H1 (cell line): ENCODE measurements around the gene RAB25. TPM values are rescaled to one million over a fixed set of nuclear protein-coding genes. Genes with fewer than 3 reads are reported as not detected.
A peak's percentile ranks its signal among the peaks of the same experiment; 100 is the strongest.

ENCODE experiments used
- CTCF ChIA-PET: fragments of 300-600 bp; sonication (Branson Sonifier 250); formaldehyde crosslinking; loops from one replicate; lab custom pipeline; 2021; ENCODE audit not compliant: partially characterized antibody; lab: Charles Lee
- POLR2A ChIA-PET: fragments of 300-600 bp; sonication (Branson Sonifier 250); formaldehyde crosslinking; loops from one replicate; lab custom pipeline; 2021; ENCODE audit warnings: inconsistent platforms; ENCODE audit not compliant: partially characterized antibody; lab: Charles Lee
- DNase-seq, 2 experiments: peaks; one replicate each; pipeline versions ENCODE4 v3.0.0 to v3.0.0-alpha.2; 2010 to 2022; ENCODE audit warnings: low spot score in 2 of 2, low read depth in 1 of 2, mixed read lengths in 1 of 2
- FAIRE-seq: peaks from 2 replicates; lab custom pipeline; 2011; peaks lifted over from hg19 to GRCh38; lab: Jason Lieb, UNC
- H2AFZ ChIP-seq: 2 replicates; pipeline ENCODE4 v1.8.1; 2012; ENCODE audit warnings: low read length, inconsistent platforms
- H2AK5ac ChIP-seq: 2 replicates; pipeline ENCODE4 v1.6.1; 2013; ENCODE audit warnings: low read depth, low read length
- H2BK120ac ChIP-seq: replicated peaks from 2 replicates; pipeline ENCODE3; 2013; ENCODE audit warnings: low read depth, low read length, inconsistent platforms
- H2BK12ac ChIP-seq: 2 replicates; pipeline ENCODE4 v1.6.1; 2013; ENCODE audit warnings: low read depth, low read length
- H2BK15ac ChIP-seq: 2 replicates; pipeline ENCODE4 v1.6.1; 2013; ENCODE audit warnings: low read length
- H2BK20ac ChIP-seq: 2 replicates; pipeline ENCODE4 v1.6.1; 2013; ENCODE audit warnings: low read length
- H2BK5ac ChIP-seq: 2 replicates; pipeline ENCODE4 v1.6.1; 2013; ENCODE audit warnings: low read depth, low read length
- H3K14ac ChIP-seq: 2 replicates; pipeline ENCODE4 v1.6.1; 2013; ENCODE audit warnings: inconsistent platforms; ENCODE audit not compliant: insufficient read length
- H3K18ac ChIP-seq: 2 replicates; pipeline ENCODE4 v1.6.1; 2013; ENCODE audit warnings: low read length; ENCODE audit errors: extremely low read depth
- H3K23ac ChIP-seq: 2 replicates; pipeline ENCODE4 v1.6.1; 2013; ENCODE audit warnings: inconsistent platforms; ENCODE audit not compliant: insufficient read length
- H3K23me2 ChIP-seq: 2 replicates; pipeline ENCODE4 v1.6.1; 2013; ENCODE audit warnings: low read depth, low read length
- H3K27ac ChIP-seq: 2 replicates; pipeline ENCODE4 v1.6.1; 2011; ENCODE audit warnings: low read depth, low read length, inconsistent platforms
- H3K27me3 ChIP-seq, 4 experiments: replicated peaks in 1 of 4; 1 replicate in 1 of 4; 2 replicates in 3 of 4; pipeline versions ENCODE4 v1.6.1 to v1.8.1; 2011 to 2013; ENCODE audit warnings: low read length in 3 of 4, mild to moderate bottlenecking in 3 of 4, inconsistent platforms in 2 of 4, mixed read lengths in 2 of 4, moderate library complexity in 1 of 4; ENCODE audit not compliant: control insufficient read depth in 3 of 4, insufficient read depth in 3 of 4; ENCODE audit errors: extremely low read depth in 1 of 4
- H3K36me3 ChIP-seq, 4 experiments: 2 replicates each; pipeline versions ENCODE4 v1.6.1 to v1.8.1; 2011 to 2013; ENCODE audit warnings: mild to moderate bottlenecking in 4 of 4, low read length in 3 of 4, moderate library complexity in 2 of 4, control low read depth in 1 of 4, inconsistent platforms in 1 of 4; ENCODE audit not compliant: insufficient read depth in 4 of 4, control insufficient read depth in 2 of 4
- H3K4ac ChIP-seq: replicated peaks from 2 replicates; pipeline ENCODE3; 2013; ENCODE audit warnings: low read length, low read depth, mixed read lengths, inconsistent platforms; ENCODE audit not compliant: insufficient read length
- H3K4me1 ChIP-seq, 4 experiments: replicated peaks in 1 of 4; 1 replicate in 1 of 4; 2 replicates in 3 of 4; pipeline versions ENCODE4 v1.6.1 to v1.8.1; 2011 to 2013; ENCODE audit warnings: low read length in 3 of 4, inconsistent platforms in 2 of 4, mixed read lengths in 1 of 4; ENCODE audit not compliant: insufficient read depth in 4 of 4, control insufficient read depth in 3 of 4
- H3K4me2 ChIP-seq, 2 experiments: 2 replicates each; pipeline versions ENCODE4 v1.6.1 to v1.8.1; 2011 to 2013; ENCODE audit warnings: low read depth in 2 of 2, low read length in 2 of 2, control low read depth in 1 of 2, inconsistent platforms in 1 of 2, mild to moderate bottlenecking in 1 of 2; ENCODE audit not compliant: insufficient read depth in 1 of 2
- H3K4me3 ChIP-seq, 4 experiments: fragments of 200-600, 300-600 bp in 1 of 4; sonication (generic), shearing (Covaris generic), sonication (Bioruptor Twin) in 1 of 4; 2 replicates each; pipeline versions ENCODE4 v1.5.1 to v1.8.1; 2011 to 2016; ENCODE audit warnings: low read length in 4 of 4, low read depth in 3 of 4, control low read depth in 2 of 4, inconsistent platforms in 2 of 4, mild to moderate bottlenecking in 2 of 4, mixed read lengths in 1 of 4, moderate library complexity in 1 of 4; ENCODE audit not compliant: insufficient read depth in 2 of 4; ENCODE audit errors: extremely low read depth in 1 of 4
- H3K56ac ChIP-seq: replicated peaks from 2 replicates; pipeline ENCODE3; 2013; ENCODE audit warnings: low read depth, mild to moderate bottlenecking, mixed read lengths, low read length, inconsistent platforms; ENCODE audit not compliant: insufficient read length
- H3K79me1 ChIP-seq: 2 replicates; pipeline ENCODE4 v1.6.1; 2013; ENCODE audit warnings: low read depth, low read length, control low read depth
- H3K79me2 ChIP-seq, 2 experiments: 2 replicates each; pipeline versions ENCODE4 v1.6.1 to v1.8.1; 2012 to 2013; ENCODE audit warnings: low read length in 2 of 2, mild to moderate bottlenecking in 2 of 2, inconsistent platforms in 1 of 2; ENCODE audit not compliant: insufficient read depth in 2 of 2, control insufficient read depth in 1 of 2
- H3K9ac ChIP-seq, 4 experiments: replicated peaks in 1 of 4; 1 replicate in 1 of 4; 2 replicates in 3 of 4; pipeline versions ENCODE4 v1.6.1 to v1.8.1; 2011 to 2013; ENCODE audit warnings: low read depth in 3 of 4, low read length in 3 of 4, control low read depth in 2 of 4, mild to moderate bottlenecking in 2 of 4, moderate library complexity in 2 of 4, inconsistent platforms in 1 of 4; ENCODE audit errors: extremely low read depth in 1 of 4
- H3K9me3 ChIP-seq, 2 experiments: 2 replicates each; pipeline versions ENCODE4 v1.6.1 to v1.8.1; 2012 to 2013; ENCODE audit warnings: mild to moderate bottlenecking in 2 of 2, moderate library complexity in 2 of 2, control low read depth in 1 of 2, inconsistent platforms in 1 of 2, low read depth in 1 of 2, low read length in 1 of 2, mixed read lengths in 1 of 2; ENCODE audit not compliant: insufficient read depth in 2 of 2
- H4K20me1 ChIP-seq, 2 experiments: replicated peaks in 1 of 2; 2 replicates each; pipeline versions ENCODE3 to v1.8.1; 2011 to 2013; ENCODE audit warnings: inconsistent platforms in 2 of 2, low read length in 2 of 2, mild to moderate bottlenecking in 1 of 2; ENCODE audit not compliant: insufficient read depth in 2 of 2, control insufficient read depth in 1 of 2
- H4K5ac ChIP-seq: 2 replicates; pipeline ENCODE4 v1.6.1; 2013; ENCODE audit warnings: low read length, low read depth, mixed read lengths, inconsistent platforms; ENCODE audit not compliant: insufficient read length
- H4K8ac ChIP-seq: 2 replicates; pipeline ENCODE4 v1.8.0; 2013; ENCODE audit warnings: mild to moderate bottlenecking, moderate library complexity, low read length, inconsistent platforms; ENCODE audit not compliant: insufficient read depth; ENCODE audit errors: extremely low read depth
- H4K91ac ChIP-seq: replicated peaks from 2 replicates; pipeline ENCODE3; 2013; ENCODE audit warnings: low read length, mixed read lengths, inconsistent platforms; ENCODE audit not compliant: insufficient read length
- EGR1 ChIP-seq: IDR thresholded peaks from 2 replicates; pipeline ENCODE4 v1.6.1; 2011; ENCODE audit warnings: low read depth, low read length, borderline replicate concordance
- EZH2 ChIP-seq: fragments of 200-600 bp; sonication (generic); IDR thresholded peaks from 2 replicates; pipeline ENCODE4 v1.7.1; 2012; ENCODE audit warnings: low read depth, mild to moderate bottlenecking, moderate library complexity, low read length, inconsistent platforms; ENCODE audit not compliant: severe bottlenecking
- KDM1A ChIP-seq: fragments of 200-600, 300-600 bp; sonication (generic); IDR thresholded peaks from 2 replicates; pipeline ENCODE4 v1.7.1; 2016; ENCODE audit warnings: mild to moderate bottlenecking, low read length, borderline replicate concordance
- SIN3A ChIP-seq, 2 experiments: IDR thresholded peaks in 1 of 2; conservative IDR thresholded peaks in 1 of 2; 2 replicates each; pipeline ENCODE4 v1.6.1; 2011 to 2012; ENCODE audit warnings: low read length in 2 of 2, improper control_type of control experiment in 1 of 2, low read depth in 1 of 2, mild to moderate bottlenecking in 1 of 2
- WGBS, 2 experiments: shearing (Covaris generic) in 1 of 2; methylation state at CpG; one replicate each; pipeline versions ENCODE4 v1.1.6 to v1.1.7; 2013 to 2015; ENCODE audit warnings: low lambda C conversion rate in 2 of 2, mixed read lengths in 2 of 2, inconsistent platforms in 1 of 2, low coverage in 1 of 2, missing lambda C conversion rate in 1 of 2; ENCODE audit not compliant: insufficient replicate concordance in 2 of 2, insufficient coverage in 1 of 2, insufficient read length in 1 of 2; ENCODE audit errors: extremely low coverage in 1 of 2, missing lambda C conversion rate in 1 of 2; 5-methylcytosine and 5-hydroxymethylcytosine counted together
- polyA plus RNA-seq, 7 experiments: library from polyadenylated mRNA; depleted of rRNA in 3 of 7; stranded (reverse) in 5 of 7; unstranded in 2 of 7; fragments of >200 nt in 5 of 7; fragments of 200-250 nt in 2 of 7; gene quantifications; 1 replicate in 5 of 7; 2 replicates in 1 of 7; 4 replicates in 1 of 7; pipeline versions ENCODE4 v1.2.1 to v1.2.3, GENCODE V29; 2011 to 2013; ENCODE audit warnings: missing spikeins in 2 of 7, mixed read lengths in 2 of 7
- total RNA-seq: library from RNA; stranded (reverse); fragmentation: NEBNext Ultra II Directional; extraction: Animal tissue kit (Norgen Biotek cat#: 25700); gene quantifications from 2 replicates; pipeline ENCODE4 v1.2.1, GENCODE V29; 2021

Gene RAB25
- total and polyA plus RNA-seq, 2 of the 8 experiments (the other 6 are each of a cell fraction or from before 2014, with no cell fraction given): 34.8 to 98.2 TPM

DNA sequence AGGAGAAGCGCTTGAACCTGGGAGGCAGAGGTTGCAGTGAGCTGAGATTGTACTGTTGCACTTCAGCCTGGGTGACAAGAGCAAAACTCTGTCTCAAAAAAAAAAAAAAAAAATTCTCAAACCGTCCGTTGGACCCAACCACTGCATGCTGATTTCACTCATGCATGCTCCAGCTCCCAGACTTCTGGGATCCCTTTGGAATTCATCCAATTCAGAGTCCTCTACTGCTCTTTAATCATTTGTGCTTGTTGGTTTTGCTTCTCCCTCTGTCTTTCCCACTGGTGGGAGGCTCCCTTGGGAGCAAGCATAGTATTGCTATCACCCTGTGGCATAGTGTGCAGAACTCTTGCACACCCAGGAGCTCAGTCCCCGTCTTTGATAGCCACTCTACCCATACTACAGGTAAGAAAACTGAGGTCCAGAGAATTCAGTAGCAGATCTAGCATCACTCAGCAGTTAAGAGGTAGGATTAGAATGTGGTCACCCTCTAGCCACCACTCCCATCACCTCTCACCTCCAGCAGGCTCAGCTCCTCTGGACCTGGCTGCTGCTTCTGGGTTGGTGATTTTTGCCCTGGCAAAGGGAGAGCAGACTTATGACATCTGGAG is 50.5 kb downstream of the RAB25 start:
- Histone ChIP-seq H3K4me1 (peaks cover 10 to 23% (median 19%) of the 10 kb centered on the region in 4 experiments), H3K36me3 (no peaks in the 10 kb centered on the region), H3K9ac (no peak overlapping the region), H3K79me1 (0 out of 2 replicates have a peak, but pooled peaks cover 2% of the 10 kb centered on the region)
- WGBS, 2 experiments: 84% methylated on average over 4 of the region's 4 CpGs; no CpG with 5 or more reads in 1 of the 2 experiments
- TF ChIP-seq EGR1 (no peak), KDM1A (peak; percentile 49; the same call in 1 of the 2 replicates), SIN3A (conservative IDR thresholded peaks at IDR 0.05 in 1 of 2, IDR thresholded peaks at IDR 0.05 in 1 of 2; ENCODE audit: low read depth in 1 of 2, low read length in 2 of 2) (no peak), EZH2 (no peak)
- TF ChIP-seq, all 59 proteins: peak for 1
- POLR2A ChIA-PET: interaction anchor here (0.6 to 28.0 kb wide), 7 partner anchors 9 to 291 kb away, joined by 3 to 763 read pairs (median 3); partner anchors contain the start of genes MEX3A and SLC25A44
- Histone ChIP-seq H3K79me2 (no peaks in the 10 kb centered on the region; a peak in 1 of 4 replicates), H2BK120ac (no peak overlapping the region), H3K4ac (no peak overlapping the region), H3K56ac (no peak overlapping the region), H2BK5ac (no peak overlapping the region), H3K4me2 (no peak overlapping the region), H2BK15ac (no peak overlapping the region), H3K27ac (no peak overlapping the region), H3K23ac (no peak overlapping the region), H3K18ac (no peak overlapping the region), H2BK12ac (peak overlapping the region; percentile 52; the same call in 1 of the 2 replicates), H3K4me3 (no peak overlapping the region), H4K8ac (no peak overlapping the region), H4K5ac (no peak overlapping the region), H4K91ac (no peak overlapping the region), H3K9me3 (no peaks in the 10 kb centered on the region), H4K20me1 (peaks cover 8 to 11% of the 10 kb centered on the region in 2 experiments), H3K27me3 (peaks cover 0 to 2% (median 0%) of the 10 kb centered on the region in 4 experiments; a peak in 1 of 7 replicates), H3K23me2 (peaks cover 13% of the 10 kb centered on the region), H2AFZ (no peak overlapping the region), H2BK20ac (no peak overlapping the region), H2AK5ac (no peak overlapping the region), H3K14ac (no peak overlapping the region)
- no peak for FAIRE-seq
- no peak for DNase-seq
- CTCF ChIA-PET: interaction anchor here (1.0 to 42.4 kb wide), 5 partner anchors 15 to 114 kb away, joined by 3 to 1994 read pairs (median 8); partner anchors contain the start of gene MEX3A
